HG03159 (cell line): ENCODE results near the gene CYBC1.

Source experiments
- ATAC-seq: cut with Tn5 transposase; IDR thresholded peaks from one replicate; pipeline ENCODE4 v1.9.1; 2021; ENCODE audit warnings: mild to moderate bottlenecking, moderate library complexity; ENCODE audit not compliant: unreplicated experiment

Gene CYBC1

GRCh38 chr17:82449131-82449882 lies 1.2 kb downstream of the CYBC1 start:
- ATAC-seq: peak; percentile 60

- no peak for ATAC-seq
Measured at GRCh38 chr17:82447876-82448275, 2.7 kb downstream of the CYBC1 start.

- ATAC-seq: no peak
Measured at GRCh38 chr17:82446649-82447048, 3.9 kb downstream of the CYBC1 start.

- no peak for ATAC-seq
Measured at GRCh38 chr17:82446124-82446523, 4.4 kb downstream of the CYBC1 start.

GRCh38 chr17:82445542-82445941 lies 5.0 kb downstream of the CYBC1 start:
- no peak for ATAC-seq

- ATAC-seq: no peak
Measured at GRCh38 chr17:82444941-82445521, 5.5 kb downstream of the CYBC1 start.

GRCh38 chr17:82444284-82444893 lies 6.2 kb downstream of the CYBC1 start:
- ATAC-seq: no peak

GRCh38 chr17:82443465-82444283 lies 6.9 kb downstream of the CYBC1 start:
- ATAC-seq: no peak

GRCh38 chr17:82442643-82443464 lies 7.7 kb downstream of the CYBC1 start:
- no peak for ATAC-seq

- no peak for ATAC-seq
Measured at GRCh38 chr17:82441691-82442487, 8.7 kb downstream of the CYBC1 start.

- no peak for ATAC-seq
Measured at GRCh38 chr17:82440991-82441627, 9.4 kb downstream of the CYBC1 start.

- no peak for ATAC-seq
Measured at GRCh38 chr17:82440469-82440981, 10.0 kb downstream of the CYBC1 start.

GRCh38 chr17:82439829-82440365 lies 10.7 kb downstream of the CYBC1 start:
- ATAC-seq: no peak

- ATAC-seq: no peak
Measured at GRCh38 chr17:82439194-82439828, 11.2 kb downstream of the CYBC1 start.

- no peak for ATAC-seq
Measured at GRCh38 chr17:82438401-82439193, 12.0 kb downstream of the CYBC1 start.

GRCh38 chr17:82437325-82437668 lies 13.3 kb downstream of the CYBC1 start:
- no peak for ATAC-seq

- ATAC-seq: no peak
Measured at GRCh38 chr17:82436601-82437324, 13.8 kb downstream of the CYBC1 start.
